ENCODE measurements around the gene SRC.
"Not testable (repeated sequence)": the region's sequence is repeated elsewhere in the genome, so short reads cannot be mapped to it uniquely, and the experiment has no call there.

The SRC gene

GRCh38 chr20:37364927-37365272 lies 19.0 kb downstream of the SRC start:
- DNase-seq, result no peak

GRCh38 chr20:37365760-37366638 lies 20.1 kb downstream of the SRC start:
- DNase-seq, result peak; percentile 26 to 36

GRCh38 chr20:37366743-37367142 lies 20.8 kb downstream of the SRC start:
- DNase-seq, result no peak

GRCh38 chr20:37369846-37370245 lies 23.9 kb downstream of the SRC start:
- no peak for DNase-seq

GRCh38 chr20:37371845-37372244 lies 25.9 kb downstream of the SRC start:
- not testable (repeated sequence) for DNase-seq

GRCh38 chr20:37372441-37372840 lies 26.5 kb downstream of the SRC start:
- no peak for DNase-seq

GRCh38 chr20:37373020-37373598 lies 27.2 kb downstream of the SRC start:
- no peak for DNase-seq

GRCh38 chr20:37375227-37375626 lies 29.3 kb downstream of the SRC start:
- DNase-seq, result no peak

GRCh38 chr20:37376324-37376723 lies 30.4 kb downstream of the SRC start:
- DNase-seq, result no peak

GRCh38 chr20:37376791-37377190 lies 30.9 kb downstream of the SRC start:
- no peak for DNase-seq

- DNase-seq, result no peak
These were observed 31.6 kb downstream of the SRC start for GRCh38 chr20:37377346-37378081.

GRCh38 chr20:37378420-37378784 lies 32.5 kb downstream of the SRC start:
- DNase-seq, result no peak

- DNase-seq, result no peak
These were observed 33.1 kb downstream of the SRC start for GRCh38 chr20:37378785-37379598.

- DNase-seq, result no peak
These were observed 34.3 kb downstream of the SRC start for GRCh38 chr20:37379967-37380828.

GRCh38 chr20:37380864-37381579 lies 35.1 kb downstream of the SRC start:
- no peak for DNase-seq

GRCh38 chr20:37381621-37382471 lies 35.9 kb downstream of the SRC start:
- no peak for DNase-seq

GRCh38 chr20:37382482-37383120 lies 36.7 kb downstream of the SRC start:
- no peak for DNase-seq

GRCh38 chr20:37383229-37383989 lies 37.5 kb downstream of the SRC start:
- no peak for DNase-seq

- DNase-seq, result peak; percentile 10 to 22
These were observed 38.8 kb downstream of the SRC start for GRCh38 chr20:37384683-37385174.

Data from AML-193 (cell line).